Measurements from ENCODE around the gene NHSL1.

The NHSL1 gene

GRCh38 chr6:138498629-138499302 is 528 bp downstream of the NHSL1 start:
- DNase-seq (ENCODE audit: low read depth in 2 of 2) = no peak

GRCh38 chr6:138497286-138497685 is 2.0 kb downstream of the NHSL1 start:
- DNase-seq (ENCODE audit: low read depth in 2 of 2) = no peak

GRCh38 chr6:138494312-138494711 is 5.0 kb downstream of the NHSL1 start:
- no peak for DNase-seq (ENCODE audit: low read depth in 2 of 2)

- DNase-seq (ENCODE audit: low read depth in 2 of 2) = no peak
Measured at GRCh38 chr6:138493413-138493812, 5.9 kb downstream of the NHSL1 start.

- DNase-seq (ENCODE audit: low read depth in 2 of 2) = no peak
Measured at GRCh38 chr6:138492871-138493270, 6.4 kb downstream of the NHSL1 start.

- no peak for DNase-seq (ENCODE audit: low read depth in 2 of 2)
Measured at GRCh38 chr6:138492113-138492512, 7.2 kb downstream of the NHSL1 start.

GRCh38 chr6:138491017-138491416 is 8.3 kb downstream of the NHSL1 start:
- DNase-seq (ENCODE audit: low read depth in 2 of 2) = no peak

- DNase-seq (ENCODE audit: low read depth in 2 of 2) = no peak
Measured at GRCh38 chr6:138489846-138490245, 9.4 kb downstream of the NHSL1 start.

- no peak for DNase-seq (ENCODE audit: low read depth in 2 of 2)
Measured at GRCh38 chr6:138487102-138487604, 12.1 kb downstream of the NHSL1 start.

- no peak for DNase-seq (ENCODE audit: low read depth in 2 of 2)
Measured at GRCh38 chr6:138486249-138487101, 12.8 kb downstream of the NHSL1 start.

GRCh38 chr6:138485586-138486248 is 13.6 kb downstream of the NHSL1 start:
- DNase-seq (ENCODE audit: low read depth in 2 of 2) = no peak

- no peak for DNase-seq (ENCODE audit: low read depth in 2 of 2)
Measured at GRCh38 chr6:138485005-138485545, 14.2 kb downstream of the NHSL1 start.

GRCh38 chr6:138484018-138484731 is 15.1 kb downstream of the NHSL1 start:
- DNase-seq (ENCODE audit: low read depth in 2 of 2) = no peak

- DNase-seq (ENCODE audit: low read depth in 2 of 2) = no peak
Measured at GRCh38 chr6:138482816-138483215, 16.5 kb downstream of the NHSL1 start.

GRCh38 chr6:138480279-138480949 is 18.9 kb downstream of the NHSL1 start:
- no peak for DNase-seq (ENCODE audit: low read depth in 2 of 2)

GRCh38 chr6:138477913-138478539 is 21.3 kb downstream of the NHSL1 start:
- DNase-seq (ENCODE audit: low read depth in 2 of 2) = no peak

GRCh38 chr6:138476116-138476515 is 23.2 kb downstream of the NHSL1 start:
- DNase-seq (ENCODE audit: low read depth in 2 of 2) = no peak

GRCh38 chr6:138473144-138473543 is 26.1 kb downstream of the NHSL1 start:
- no peak for DNase-seq (ENCODE audit: low read depth in 2 of 2)

- no peak for DNase-seq (ENCODE audit: low read depth in 2 of 2)
Measured at GRCh38 chr6:138468320-138469015, 30.8 kb downstream of the NHSL1 start.

GRCh38 chr6:138467901-138468300 is 31.4 kb downstream of the NHSL1 start:
- DNase-seq (ENCODE audit: low read depth in 2 of 2) = no peak

All from activated CD8-positive, alpha-beta memory T cell treated with anti-CD3 and anti-CD28 coated beads for 4 hours (primary cell).